Neural cell (in vitro differentiated cells): ENCODE results near the gene STK32A.

Source experiments
- CTCF ChIP-seq: fragments of 450-650 bp; IDR thresholded peaks from 2 replicates; pipeline ENCODE4 v1.5.1; 2014; ENCODE audit warnings: antibody characterized with exemption, mild to moderate bottlenecking, moderate library complexity; ENCODE audit not compliant: poor library complexity, severe bottlenecking
- EP300 ChIP-seq: fragments of 450-650 bp; conservative IDR thresholded peaks from 2 replicates; pipeline ENCODE4 v1.6.1; 2014; ENCODE audit warnings: antibody characterized with exemption, mild to moderate bottlenecking, moderate library complexity; ENCODE audit not compliant: poor library complexity, severe bottlenecking
- EZH2 ChIP-seq: fragments of 200-600, 300-800 bp; shearing (Covaris generic), sonication (generic); IDR thresholded peaks from 2 replicates; pipeline ENCODE4 v1.6.1; 2014; ENCODE audit warnings: antibody characterized with exemption, low read length, borderline replicate concordance, mild to moderate bottlenecking; ENCODE audit not compliant: insufficient read depth, poor library complexity, severe bottlenecking
- POLR2AphosphoS5 ChIP-seq: IDR thresholded peaks from 2 replicates; pipeline ENCODE4 v1.6.1; 2012
- REST ChIP-seq: IDR thresholded peaks from 2 replicates; pipeline ENCODE4 v1.6.1; 2012; ENCODE audit warnings: borderline replicate concordance
- TAF1 ChIP-seq: IDR thresholded peaks from 2 replicates; pipeline ENCODE4 v1.6.1; 2012; ENCODE audit warnings: low read depth

DNA sequence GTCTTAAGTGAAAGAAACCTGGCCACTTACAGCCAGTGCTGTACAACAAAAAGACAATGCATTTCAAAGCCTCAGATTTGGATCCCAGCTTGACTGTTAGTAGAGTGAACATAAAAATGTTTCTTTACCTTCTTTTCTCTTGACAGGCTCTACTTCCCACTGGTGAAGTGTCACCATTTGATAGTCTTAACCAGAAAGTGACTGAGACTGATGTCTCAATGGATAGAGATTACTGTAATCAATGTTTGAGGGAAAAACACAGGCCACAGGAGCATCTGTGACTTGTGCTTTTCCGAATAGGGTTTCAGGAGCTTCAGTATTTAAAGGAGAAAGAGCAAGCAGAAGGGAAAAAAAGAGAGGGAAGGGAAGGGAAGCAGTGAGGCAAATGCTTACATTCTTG, 41.7 kb upstream of the STK32A start:
- TF ChIP-seq EP300 (peak; percentile 55), CTCF (no peak), REST (no peak), POLR2AphosphoS5 (peak; percentile 58), EZH2 (no peak), TAF1 (no peak)
